ENCODE results near the gene VPS16.
"Not testable (repeated sequence)": the region's sequence is repeated elsewhere in the genome, so short reads cannot be mapped to it uniquely, and the experiment has no call there.

VPS16 gene

GRCh38 chr20:2807019-2807418 is 33.5 kb upstream of the VPS16 start:
- no peak for DNase-seq (ENCODE audit: low read depth)

- not testable (repeated sequence) for DNase-seq (ENCODE audit: low read depth)
These were observed 32.6 kb upstream of the VPS16 start for GRCh38 chr20:2807929-2808328.

GRCh38 chr20:2809690-2810089 is 30.9 kb upstream of the VPS16 start:
- DNase-seq (ENCODE audit: low read depth) = no peak

- no peak for DNase-seq (ENCODE audit: low read depth)
These were observed 28.4 kb upstream of the VPS16 start for GRCh38 chr20:2812189-2812588.

GRCh38 chr20:2814076-2814475 is 26.5 kb upstream of the VPS16 start:
- no peak for DNase-seq (ENCODE audit: low read depth)

GRCh38 chr20:2814587-2815051 is 25.9 kb upstream of the VPS16 start, which contains the start of gene C20orf141:
TSS of gene C20orf141 (plus strand) at chr20:2814987. CDS start at chr20:2815185, 198 bp downstream.
- DNase-seq (ENCODE audit: low read depth) = no peak

GRCh38 chr20:2815242-2815900 is 25.2 kb upstream of the VPS16 start:
- DNase-seq (ENCODE audit: low read depth) = no peak

- DNase-seq (ENCODE audit: low read depth) = no peak
These were observed 24.4 kb upstream of the VPS16 start, which contains the start of gene TMEM239 for GRCh38 chr20:2816030-2816582. TSS of gene TMEM239 (plus strand) at chr20:2816364. CDS start at chr20:2816555, 191 bp downstream.

GRCh38 chr20:2816583-2817340 is 23.8 kb upstream of the VPS16 start:
- DNase-seq (ENCODE audit: low read depth) = no peak

- DNase-seq (ENCODE audit: low read depth) = no peak
These were observed 23.2 kb upstream of the VPS16 start for GRCh38 chr20:2817341-2817726.

GRCh38 chr20:2817891-2818595 is 22.5 kb upstream of the VPS16 start:
- no peak for DNase-seq (ENCODE audit: low read depth)

GRCh38 chr20:2820084-2820895 is 20.3 kb upstream of the VPS16 start:
- DNase-seq (ENCODE audit: low read depth) = no peak

- no peak for DNase-seq (ENCODE audit: low read depth)
These were observed 19.4 kb upstream of the VPS16 start for GRCh38 chr20:2820896-2821869.

- no peak for DNase-seq (ENCODE audit: low read depth)
These were observed 18.5 kb upstream of the VPS16 start for GRCh38 chr20:2822073-2822472.

- no peak for DNase-seq (ENCODE audit: low read depth)
These were observed 14.8 kb upstream of the VPS16 start for GRCh38 chr20:2825761-2826160.

- DNase-seq (ENCODE audit: low read depth) = no peak
These were observed 13.9 kb upstream of the VPS16 start for GRCh38 chr20:2826655-2827054.

- no peak for DNase-seq (ENCODE audit: low read depth)
These were observed 11.2 kb upstream of the VPS16 start for GRCh38 chr20:2829376-2829775.

- not testable (repeated sequence) for DNase-seq (ENCODE audit: low read depth)
These were observed 9.3 kb upstream of the VPS16 start for GRCh38 chr20:2831206-2831605.

GRCh38 chr20:2833761-2834160 is 6.8 kb upstream of the VPS16 start:
- no peak for DNase-seq (ENCODE audit: low read depth)

- DNase-seq (ENCODE audit: low read depth) = no peak
These were observed 6.0 kb upstream of the VPS16 start for GRCh38 chr20:2834401-2835110.

All from activated T-cell treated with anti-CD3 and anti-CD28 coated beads for 48 hours (primary cell).